Measurements from ENCODE around the gene BRMS1L. TPM values are rescaled to one million over a fixed set of nuclear protein-coding genes. Genes with fewer than 3 reads are reported as not detected.
A peak's percentile ranks its signal among the peaks of the same experiment; 100 is the strongest.
"Not testable (repeated sequence)": the region's sequence is repeated elsewhere in the genome, so short reads cannot be mapped to it uniquely, and the experiment has no call there.

Gene BRMS1L
- total and polyA plus RNA-seq, 5 donors: 9.3 to 15.8 (median 14.8) TPM

DNA sequence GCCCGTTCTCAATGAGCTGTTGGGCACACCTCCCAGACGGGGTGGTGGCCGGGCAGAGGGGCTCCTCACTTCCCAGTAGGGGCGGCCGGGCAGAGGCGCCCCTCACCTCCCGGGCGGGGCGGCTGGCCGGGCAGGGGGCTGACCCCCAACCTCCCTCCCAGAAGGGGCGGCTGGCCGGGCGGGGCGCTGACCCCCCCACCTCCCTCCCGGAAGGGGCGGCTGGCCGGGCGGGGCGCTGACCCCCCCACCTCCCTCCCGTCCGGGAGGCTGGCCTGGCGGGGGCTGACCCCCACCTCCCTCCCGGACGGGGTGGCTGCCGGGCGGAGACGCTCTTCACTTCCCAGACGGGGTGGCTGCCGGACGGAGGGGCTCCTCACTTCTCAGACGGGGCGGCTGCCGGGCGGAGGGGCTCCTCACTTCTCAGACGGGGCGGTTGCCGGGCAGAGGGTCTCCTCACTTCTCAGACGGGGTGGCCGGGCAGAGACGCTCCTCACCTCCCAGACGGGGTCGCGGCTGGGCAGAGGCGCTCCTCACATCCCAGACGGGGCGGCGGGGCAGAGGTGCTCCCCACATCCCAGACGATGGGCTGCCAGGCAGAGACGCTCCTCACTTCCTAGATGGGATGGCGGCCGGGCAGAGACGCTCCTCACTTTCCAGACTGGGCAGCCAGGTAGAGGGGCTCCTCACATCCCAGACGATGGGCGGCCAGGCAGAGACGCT lies 1.5 kb upstream of the BRMS1L start:
- H3K27me3 ChIP-seq (ENCODE audit: control insufficient read depth, insufficient read depth); ATAC-seq; intact Hi-C loops (cut with DNase I); H3K9me3 ChIP-seq (ENCODE audit: control insufficient read depth, low read length); H3K4me1 ChIP-seq (ENCODE audit: control insufficient read depth, insufficient read depth, low read length); H3K4me3 ChIP-seq (ENCODE audit: low read length); H3K27ac ChIP-seq (ENCODE audit: low read length): not testable (repeated sequence)
- DNase-seq: peak in 1 of 3 donors; percentile 66
- WGBS: 83% methylated on average over 33 of the region's 55 CpGs

DNA sequence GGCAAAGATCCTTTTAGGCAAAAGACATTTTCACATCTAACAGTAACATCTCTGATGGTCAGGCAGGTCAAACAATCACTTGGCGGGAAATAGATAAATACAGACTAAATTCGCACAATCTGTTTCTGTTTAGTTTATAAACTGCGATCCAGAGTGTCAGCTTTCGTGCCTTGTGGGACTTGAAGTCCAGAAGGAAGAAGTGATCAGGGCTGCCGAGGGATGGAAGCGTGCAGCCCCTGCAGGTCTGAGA lies 245 bp upstream of the BRMS1L start:
- Histone ChIP-seq H3K4me3 (ENCODE audit: low read length) (peak overlapping the region; percentile 41), H3K27ac (ENCODE audit: low read length) (no peak overlapping the region), H3K27me3 (ENCODE audit: control insufficient read depth, insufficient read depth) (no peaks in the 10 kb centered on the region), H3K9me3 (ENCODE audit: control insufficient read depth, low read length) (no peaks in the 10 kb centered on the region), H3K4me1 (ENCODE audit: control insufficient read depth, insufficient read depth, low read length) (no peaks in the 10 kb centered on the region)
- intact Hi-C loops (cut with DNase I): no loop called here
- WGBS: under 1% methylated on average over 6 of the region's 6 CpGs
- no peak for DNase-seq
- ATAC-seq: no peak

DNA sequence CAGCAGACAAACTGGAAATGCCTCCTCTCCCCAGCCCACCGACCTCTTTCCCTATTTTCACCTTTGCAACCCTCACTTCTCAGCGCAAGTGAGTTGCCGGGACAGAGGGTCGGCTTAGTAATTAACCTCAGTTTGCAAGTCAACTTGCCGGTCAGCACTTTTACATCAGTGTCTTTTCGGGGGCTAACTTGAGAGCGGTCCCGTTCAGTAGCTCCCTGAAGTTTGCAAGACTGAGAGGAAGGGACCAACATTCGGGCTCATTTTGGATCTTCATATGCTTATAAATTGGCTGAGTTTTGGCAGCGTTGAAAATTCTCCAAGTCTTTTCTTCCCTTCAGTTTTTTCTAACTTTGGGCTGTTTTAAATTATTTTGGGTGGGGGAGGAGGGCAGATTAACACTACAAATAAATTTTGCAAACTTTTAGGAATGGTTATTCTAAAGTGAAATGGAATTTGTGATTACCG lies 846 bp downstream of the BRMS1L start:
- no peak for ATAC-seq
- intact Hi-C loops (cut with DNase I): no loop called here
- DNase-seq: no peak
- Histone ChIP-seq H3K9me3 (ENCODE audit: control insufficient read depth, low read length) (no peaks in the 10 kb centered on the region), H3K27me3 (ENCODE audit: control insufficient read depth, insufficient read depth) (no peaks in the 10 kb centered on the region), H3K4me3 (ENCODE audit: low read length) (peak overlapping the region; percentile 76), H3K27ac (ENCODE audit: low read length) (peak overlapping the region; percentile 65), H3K4me1 (ENCODE audit: control insufficient read depth, insufficient read depth, low read length) (no peaks in the 10 kb centered on the region)
- 1% methylated on average over 11 of the region's 11 CpGs for WGBS

DNA sequence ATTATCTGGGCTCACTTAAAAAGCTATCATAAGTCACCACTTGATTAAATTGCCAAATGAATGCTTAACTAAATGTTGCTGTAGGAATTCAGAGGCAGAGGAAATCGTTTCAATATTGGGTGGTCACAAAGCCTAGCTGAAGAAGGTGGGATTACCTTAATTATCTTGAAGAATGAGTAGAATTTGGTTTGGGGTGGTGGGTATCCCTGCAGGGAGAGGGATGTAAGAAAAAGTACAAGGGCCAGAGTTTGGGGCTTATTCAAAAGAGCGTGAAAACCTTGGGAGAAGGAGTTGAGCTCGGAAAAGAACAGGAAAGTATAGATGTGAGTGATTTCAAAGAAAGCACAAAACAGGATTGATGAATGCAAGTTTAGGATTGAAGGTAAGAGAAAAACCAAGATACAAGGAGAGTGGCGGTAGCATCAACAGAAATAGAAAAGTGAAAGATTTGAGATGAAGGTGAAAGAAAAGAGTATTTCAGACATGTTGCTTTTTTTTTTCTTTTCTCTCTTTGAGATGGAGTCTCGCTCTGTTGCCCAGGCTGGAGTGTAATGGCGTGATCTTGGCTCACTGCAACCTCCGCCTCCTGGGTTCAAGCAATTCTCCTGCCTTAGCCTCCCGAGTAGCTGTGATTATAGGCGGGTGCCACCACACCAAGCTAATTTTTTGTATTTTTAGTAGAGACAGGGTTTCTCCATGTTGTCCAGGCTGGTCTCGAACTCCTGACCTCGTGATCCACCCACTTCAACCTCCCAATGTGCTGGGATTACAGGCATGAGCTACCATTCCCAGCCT lies 1.7 kb downstream of the BRMS1L start:
- WGBS: 91% methylated on average over 11 of the region's 11 CpGs
- Histone ChIP-seq H3K9me3 (ENCODE audit: control insufficient read depth, low read length) (no peaks in the 10 kb centered on the region), H3K27me3 (ENCODE audit: control insufficient read depth, insufficient read depth) (no peaks in the 10 kb centered on the region), H3K4me3 (ENCODE audit: low read length) (no peak overlapping the region), H3K27ac (ENCODE audit: low read length) (no peak overlapping the region), H3K4me1 (ENCODE audit: control insufficient read depth, insufficient read depth, low read length) (no peaks in the 10 kb centered on the region)
- ATAC-seq (no peak), DNase-seq (no peak)
- intact Hi-C loops (cut with DNase I): no loop called here

DNA sequence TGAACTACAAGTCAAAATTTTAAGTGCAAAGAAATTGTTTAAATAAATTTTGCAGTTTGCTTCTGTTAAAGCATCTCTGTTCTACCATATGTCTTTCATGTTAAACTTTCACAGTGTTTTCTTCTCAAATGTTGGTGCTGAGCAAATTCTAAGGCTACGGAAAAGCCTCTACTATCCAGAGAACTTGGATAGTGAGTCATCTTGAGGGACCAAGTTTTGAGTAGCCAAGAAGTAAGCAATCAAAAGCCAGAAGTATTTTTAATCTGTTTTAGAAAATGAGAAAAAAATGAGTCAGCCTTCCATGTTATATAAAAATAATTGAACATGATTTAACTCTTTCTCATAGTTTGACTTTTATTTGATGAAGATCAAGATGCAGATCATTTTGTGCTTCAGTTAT lies 3.3 kb downstream of the BRMS1L start:
- Histone ChIP-seq H3K9me3 (ENCODE audit: control insufficient read depth, low read length) (no peaks in the 10 kb centered on the region), H3K27me3 (ENCODE audit: control insufficient read depth, insufficient read depth) (no peaks in the 10 kb centered on the region), H3K27ac (ENCODE audit: low read length) (no peak overlapping the region), H3K4me1 (ENCODE audit: control insufficient read depth, insufficient read depth, low read length) (no peaks in the 10 kb centered on the region), H3K4me3 (ENCODE audit: low read length) (no peak overlapping the region)
- ATAC-seq (no peak), DNase-seq (no peak)
- intact Hi-C loops (cut with DNase I): no loop called here
- 55% methylated on average over 1 of the region's 1 CpG for WGBS

DNA sequence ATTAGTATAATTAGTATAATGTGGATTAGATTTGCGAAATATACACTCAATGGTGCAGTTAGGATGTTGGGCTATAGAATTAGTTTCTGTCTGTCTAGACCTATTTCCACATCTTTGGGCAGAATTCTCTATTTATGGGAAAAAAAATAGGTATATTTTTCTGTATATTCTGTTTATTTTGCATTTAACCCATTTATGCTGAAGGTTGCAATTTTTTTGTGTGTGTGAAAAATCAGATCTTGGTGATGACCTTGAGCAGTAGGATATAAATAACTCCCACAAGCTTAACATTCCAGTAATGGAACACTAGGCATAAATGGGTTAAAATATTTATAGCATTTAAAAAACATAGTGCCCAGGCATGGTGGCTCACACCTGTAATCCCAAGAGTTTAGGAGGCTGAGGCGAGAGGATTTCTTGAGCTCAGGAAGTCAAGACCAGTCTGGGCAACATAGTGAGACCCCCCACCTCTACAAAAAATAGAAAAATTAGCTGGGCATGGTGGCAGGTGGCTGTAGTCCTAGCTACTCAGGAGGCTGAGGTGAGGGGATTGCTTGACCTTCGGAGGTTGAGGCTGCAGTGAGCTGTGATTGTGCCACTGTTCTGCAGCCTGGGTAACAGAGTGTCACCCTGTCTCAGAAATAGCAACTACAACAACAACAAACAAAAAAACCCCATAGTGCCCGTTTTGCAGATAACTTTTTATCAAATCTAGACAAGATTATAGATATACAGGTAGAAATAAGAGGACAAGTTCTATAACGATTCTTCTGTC lies 9.3 kb downstream of the BRMS1L start:
- Histone ChIP-seq H3K4me1 (ENCODE audit: control insufficient read depth, insufficient read depth, low read length) (no peaks in the 10 kb centered on the region), H3K27me3 (ENCODE audit: control insufficient read depth, insufficient read depth) (no peaks in the 10 kb centered on the region), H3K4me3 (ENCODE audit: low read length) (no peak overlapping the region), H3K9me3 (ENCODE audit: control insufficient read depth, low read length) (no peaks in the 10 kb centered on the region), H3K27ac (ENCODE audit: low read length) (no peak overlapping the region)
- intact Hi-C loops (cut with DNase I): no loop called here
- 74% methylated on average over 5 of the region's 5 CpGs for WGBS
- DNase-seq: no peak
- no peak for ATAC-seq

DNA sequence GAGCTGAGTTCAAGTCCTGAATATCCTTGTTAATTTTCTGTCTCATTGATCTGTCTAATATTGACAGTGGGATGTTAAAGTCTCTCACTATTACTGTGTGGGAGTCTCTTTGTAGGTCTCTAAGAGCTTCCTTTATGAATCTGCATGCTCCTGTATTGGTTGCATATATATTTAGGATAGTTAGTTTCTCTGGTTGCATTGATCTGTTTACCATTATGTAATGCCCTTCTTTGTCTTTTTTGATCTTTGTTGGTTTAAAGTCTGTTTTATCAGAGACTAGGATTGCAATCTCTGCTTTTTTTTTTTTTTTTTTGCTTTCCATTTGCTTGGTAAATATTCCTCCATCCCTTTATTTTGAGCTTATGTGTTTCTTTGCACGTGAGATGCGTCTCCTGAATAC lies 15.6 kb downstream of the BRMS1L start:
- ATAC-seq; intact Hi-C loops (cut with DNase I): not testable (repeated sequence)
- WGBS: over 99% methylated on average over 2 of the region's 2 CpGs

DNA sequence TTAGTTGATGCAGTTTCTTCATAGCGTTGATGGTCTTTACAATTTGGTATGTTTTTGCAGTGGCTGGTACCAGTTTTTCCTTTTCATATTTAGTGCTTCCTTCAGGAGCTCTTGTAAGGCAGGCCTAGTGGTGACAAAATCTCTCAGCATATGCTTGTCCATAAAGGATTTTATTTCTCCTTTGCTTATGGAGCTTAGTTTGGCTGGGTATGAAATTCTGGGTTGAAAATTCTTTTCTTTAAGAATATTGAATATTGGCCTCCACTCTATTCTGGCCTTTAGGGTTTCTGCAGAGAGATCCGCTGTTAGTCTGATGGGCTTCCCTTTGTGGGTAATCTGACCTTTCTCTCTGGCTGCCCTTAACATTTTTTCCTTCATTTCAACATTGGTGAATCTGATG lies 16.1 kb downstream of the BRMS1L start:
- H3K4me3 ChIP-seq (ENCODE audit: low read length); H3K4me1 ChIP-seq (ENCODE audit: control insufficient read depth, insufficient read depth, low read length); H3K27me3 ChIP-seq (ENCODE audit: control insufficient read depth, insufficient read depth); H3K9me3 ChIP-seq (ENCODE audit: control insufficient read depth, low read length); DNase-seq; H3K27ac ChIP-seq (ENCODE audit: low read length); intact Hi-C loops (cut with DNase I); ATAC-seq: not testable (repeated sequence)
- 100% methylated on average over 2 of the region's 2 CpGs for WGBS

More for the DNA sequence above, 15.6 kb downstream of the BRMS1L start:
- DNase-seq; H3K9me3 ChIP-seq (ENCODE audit: control insufficient read depth, low read length); H3K4me3 ChIP-seq (ENCODE audit: low read length); H3K27me3 ChIP-seq (ENCODE audit: control insufficient read depth, insufficient read depth); H3K27ac ChIP-seq (ENCODE audit: low read length); H3K4me1 ChIP-seq (ENCODE audit: control insufficient read depth, insufficient read depth, low read length): not testable (repeated sequence)

DNA sequence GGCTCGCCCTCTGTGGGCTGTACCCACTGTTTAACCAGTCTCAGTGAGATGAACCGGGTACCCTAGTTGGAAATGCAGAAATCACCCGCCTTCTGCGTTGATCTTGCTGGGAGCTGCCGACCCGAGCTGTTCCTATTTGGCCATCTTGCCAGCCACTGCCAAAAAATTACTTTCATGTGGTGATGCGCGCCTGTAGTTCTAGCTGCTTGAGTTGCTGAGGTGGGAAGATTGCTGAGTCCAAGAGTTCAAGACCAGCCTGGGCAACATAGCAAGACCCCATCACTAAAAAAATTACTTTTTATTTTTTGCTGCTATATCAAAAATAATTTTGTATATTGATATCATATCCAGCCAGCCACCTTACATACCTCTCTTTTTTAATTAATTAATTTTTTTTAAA lies 18.4 kb downstream of the BRMS1L start:
- no peak overlapping the region for H3K27ac ChIP-seq (ENCODE audit: low read length)

DNA sequence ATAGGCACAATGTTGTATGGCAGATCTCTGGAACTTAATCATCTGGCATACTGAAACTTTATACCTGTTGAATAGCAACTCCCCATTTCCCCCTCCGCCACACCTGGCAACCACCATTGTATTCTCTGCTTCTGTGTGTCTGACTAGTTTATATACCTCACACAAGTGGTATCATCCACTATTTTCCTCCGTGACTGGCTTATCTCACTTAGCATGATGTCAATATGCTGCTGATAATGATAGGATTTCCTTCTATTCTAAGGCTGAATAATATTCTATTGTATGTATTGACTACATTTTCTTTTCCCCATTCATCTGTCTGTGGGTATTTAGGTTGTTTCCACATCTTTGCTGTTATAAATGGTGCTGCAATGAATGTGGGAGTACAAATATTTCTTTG lies 21.5 kb downstream of the BRMS1L start:
- no peak for DNase-seq
- WGBS: 71% methylated on average over 2 of the region's 2 CpGs
- intact Hi-C loops (cut with DNase I): no loop called here
- Histone ChIP-seq H3K9me3 (ENCODE audit: control insufficient read depth, low read length) (no peaks in the 10 kb centered on the region), H3K27ac (ENCODE audit: low read length) (no peak overlapping the region), H3K27me3 (ENCODE audit: control insufficient read depth, insufficient read depth) (no peaks in the 10 kb centered on the region), H3K4me3 (ENCODE audit: low read length) (no peak overlapping the region), H3K4me1 (ENCODE audit: control insufficient read depth, insufficient read depth, low read length) (no peaks in the 10 kb centered on the region)
- no peak for ATAC-seq

More for the DNA sequence above, 18.4 kb downstream of the BRMS1L start:
- Histone ChIP-seq H3K4me3 (ENCODE audit: low read length) (no peak overlapping the region), H3K4me1 (ENCODE audit: control insufficient read depth, insufficient read depth, low read length) (no peaks in the 10 kb centered on the region), H3K27me3 (ENCODE audit: control insufficient read depth, insufficient read depth) (no peaks in the 10 kb centered on the region), H3K9me3 (ENCODE audit: control insufficient read depth, low read length) (no peaks in the 10 kb centered on the region)
- WGBS: 96% methylated on average over 8 of the region's 8 CpGs
- intact Hi-C loops (cut with DNase I): no loop called here
- DNase-seq (no peak), ATAC-seq (no peak)

DNA sequence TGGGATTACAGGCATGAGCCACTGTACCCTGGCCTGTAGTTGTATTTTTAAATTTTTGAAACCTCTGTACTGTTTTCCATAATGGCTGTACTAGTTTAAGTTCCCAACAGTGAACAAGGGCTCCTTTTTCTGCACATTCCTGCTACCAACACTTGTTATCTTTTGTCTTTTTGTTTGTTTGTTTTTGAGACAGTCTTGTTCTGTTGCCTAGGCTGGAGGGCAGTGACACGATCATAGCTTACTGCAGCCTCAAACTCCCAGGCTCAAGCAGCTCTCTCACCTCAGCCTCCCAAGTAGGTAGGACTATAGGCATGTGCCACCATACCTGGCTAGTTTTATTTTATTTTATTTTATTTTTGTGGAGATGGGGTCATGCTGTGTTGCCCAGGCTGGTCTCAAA lies 23.0 kb downstream of the BRMS1L start:
- Histone ChIP-seq H3K4me3 (ENCODE audit: low read length) (no peak overlapping the region), H3K27me3 (ENCODE audit: control insufficient read depth, insufficient read depth) (no peaks in the 10 kb centered on the region), H3K9me3 (ENCODE audit: control insufficient read depth, low read length) (no peaks in the 10 kb centered on the region), H3K4me1 (ENCODE audit: control insufficient read depth, insufficient read depth, low read length) (no peaks in the 10 kb centered on the region), H3K27ac (ENCODE audit: low read length) (no peak overlapping the region)
- DNase-seq (no peak), ATAC-seq (no peak)
- WGBS: 69% methylated on average over 1 of the region's 1 CpG
- intact Hi-C loops (cut with DNase I): no loop called here

Measured in right cardiac atrium (tissue), 5 donors.